ENCODE data around the gene PYGO1.
"Not testable (repeated sequence)": the region's sequence is repeated elsewhere in the genome, so short reads cannot be mapped to it uniquely, and the experiment has no call there.

The PYGO1 gene

GRCh38 chr15:55507567-55507966, 80.6 kb downstream of the PYGO1 start:
- no peak for DNase-seq (ENCODE audit: low read depth in 2 of 2)

- DNase-seq (ENCODE audit: low read depth in 2 of 2): not testable (repeated sequence)
Measured at GRCh38 chr15:55505407-55505806, 82.7 kb downstream of the PYGO1 start.

- no peak for DNase-seq (ENCODE audit: low read depth in 2 of 2)
Measured at GRCh38 chr15:55499151-55499550, 89.0 kb downstream of the PYGO1 start.

- DNase-seq (ENCODE audit: low read depth in 2 of 2): peak; percentile 36 to 44
Measured at GRCh38 chr15:55498109-55498938, 89.8 kb downstream of the PYGO1 start.

- DNase-seq (ENCODE audit: low read depth in 2 of 2): no peak
Measured at GRCh38 chr15:55496716-55497115, 91.4 kb downstream of the PYGO1 start.

- no peak for DNase-seq (ENCODE audit: low read depth in 2 of 2)
Measured at GRCh38 chr15:55494931-55495330, 93.2 kb downstream of the PYGO1 start.

- DNase-seq (ENCODE audit: low read depth in 2 of 2): not testable (repeated sequence)
Measured at GRCh38 chr15:55488952-55489600, 99.1 kb downstream of the PYGO1 start.

Measured in stimulated activated CD8-positive, alpha-beta memory T cell treated with anti-CD3 and anti-CD28 coated beads, Interleukin-7, amount 100 ng/mL, for 1 hour (primary cell).